Breast epithelium (tissue), 3 donors: ENCODE results near the gene FAM124A.

ENCODE experiments used
- CTCF ChIP-seq, 3 donors: fragments of 450-650 bp; IDR thresholded peaks; one replicate each; pipeline ENCODE4 v1.5.1; 2016 to 2017; ENCODE audit warnings: antibody characterized with exemption in 3 of 3, mild to moderate bottlenecking in 3 of 3, moderate library complexity in 3 of 3
- POLR2A ChIP-seq: fragments of 450-650 bp; IDR thresholded peaks from one replicate; pipeline ENCODE4 v1.6.1; 2016; ENCODE audit warnings: antibody characterized with exemption, mild to moderate bottlenecking, moderate library complexity
- POLR2AphosphoS5 ChIP-seq, 3 donors: sonication (generic); formaldehyde crosslinking; IDR thresholded peaks; one replicate each; pipeline ENCODE4 v1.6.1; 2017; ENCODE audit warnings: antibody characterized with exemption in 3 of 3

- TF ChIP-seq POLR2A, result no peak
- TF ChIP-seq CTCF (IDR thresholded peaks at IDR 0.05), result no peak
- no peak for TF ChIP-seq POLR2AphosphoS5 (IDR thresholded peaks at IDR 0.05)
Observed at GRCh38 chr13:51327961-51328360, 105.8 kb downstream of the FAM124A start.
